Activated naive CD4-positive, alpha-beta T cell treated with anti-CD3 and anti-CD28 coated beads, Interleukin-2, amount 50 U/mL, for 72 hours (primary cell): ENCODE data around the gene SVIP. TPM values are rescaled to one million over a fixed set of nuclear protein-coding genes. Genes with fewer than 3 reads are reported as not detected.
A peak's percentile ranks its signal among the peaks of the same experiment; 100 is the strongest.

ENCODE experiments used
- ATAC-seq, 2 donors: fragments of 150-1000 bp; cut with Tn5 transposase; 2 replicates each; pipeline ENCODE4 v1.10.0; 2021; ENCODE audit warnings: mild to moderate bottlenecking in 2 of 2, moderate library complexity in 2 of 2
- DNase-seq, 2 donors: peaks; one replicate each; pipeline ENCODE4 v3.0.0; 2021 to 2022; ENCODE audit warnings: low spot score in 2 of 2
- H3K27ac Mint-ChIP-seq, 2 donors: one replicate each; pipeline ENCODE4 v1.8.0; 2022; ENCODE audit warnings: mild to moderate bottlenecking in 2 of 2, mixed read lengths in 2 of 2
- H3K36me3 Mint-ChIP-seq, 2 donors: one replicate each; pipeline ENCODE4 v1.8.0; 2022; ENCODE audit warnings: mixed read lengths in 2 of 2
- H3K9me3 Mint-ChIP-seq, 2 donors: one replicate each; pipeline ENCODE4 v1.8.0; 2022; ENCODE audit warnings: mixed read lengths in 2 of 2
- total RNA-seq, 2 donors: library from RNA; stranded (reverse); gene quantifications; one replicate each; pipeline ENCODE4 v1.2.3, GENCODE V29; 2022

Gene SVIP
- total RNA-seq, 2 donors from 2014 or later: 46.6 to 70.2 TPM

DNA sequence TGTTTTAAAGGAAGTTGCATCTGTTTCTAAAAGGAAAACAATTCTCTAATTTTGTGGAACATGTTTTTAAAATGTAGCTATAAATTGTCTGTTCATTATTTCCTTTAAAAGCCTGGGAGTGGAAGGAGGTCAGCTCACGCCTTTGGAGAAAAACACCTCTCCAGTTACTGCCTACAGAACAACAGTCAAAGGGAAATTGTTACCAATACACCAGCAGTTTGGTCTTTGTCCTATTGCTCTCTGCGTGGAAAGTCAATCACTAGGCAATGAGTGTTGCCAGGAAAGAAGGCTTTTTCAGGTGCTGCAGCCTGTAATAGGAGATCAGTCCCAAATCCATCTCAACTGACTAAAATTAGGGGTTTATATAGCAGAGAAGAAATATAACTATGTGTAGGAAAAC is 22.2 kb downstream of the SVIP start:
- Mint-ChIP-seq H3K36me3 (peaks cover 5% of the 10 kb centered on the region in 2 donors), H3K27ac (no peak overlapping the region), H3K9me3 (peaks cover 5 to 8% of the 10 kb centered on the region in 2 donors)
- ATAC-seq (no peak), DNase-seq (no peak)

DNA sequence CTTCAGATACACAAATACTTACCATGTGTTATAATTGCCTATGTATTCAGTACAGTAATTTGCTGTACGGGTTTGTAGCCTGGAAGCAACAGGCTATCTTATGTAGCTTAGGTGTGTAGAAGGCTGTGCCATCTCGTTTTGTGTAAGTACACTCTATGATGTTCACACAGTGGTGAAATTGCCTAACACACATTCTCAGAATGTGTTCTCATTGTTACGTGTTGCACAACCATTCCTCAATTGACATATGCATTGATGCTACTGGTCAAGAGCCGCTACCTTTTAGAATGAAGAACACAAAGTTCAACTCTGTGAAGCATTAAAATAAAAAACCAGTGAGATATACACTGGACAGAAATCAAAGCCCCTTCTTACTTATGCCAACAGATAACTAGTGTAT is 26.7 kb downstream of the SVIP start:
- ATAC-seq (no peak), DNase-seq (no peak)
- Mint-ChIP-seq H3K27ac (no peak overlapping the region), H3K9me3 (no peaks in the 10 kb centered on the region), H3K36me3 (no peaks in the 10 kb centered on the region)

DNA sequence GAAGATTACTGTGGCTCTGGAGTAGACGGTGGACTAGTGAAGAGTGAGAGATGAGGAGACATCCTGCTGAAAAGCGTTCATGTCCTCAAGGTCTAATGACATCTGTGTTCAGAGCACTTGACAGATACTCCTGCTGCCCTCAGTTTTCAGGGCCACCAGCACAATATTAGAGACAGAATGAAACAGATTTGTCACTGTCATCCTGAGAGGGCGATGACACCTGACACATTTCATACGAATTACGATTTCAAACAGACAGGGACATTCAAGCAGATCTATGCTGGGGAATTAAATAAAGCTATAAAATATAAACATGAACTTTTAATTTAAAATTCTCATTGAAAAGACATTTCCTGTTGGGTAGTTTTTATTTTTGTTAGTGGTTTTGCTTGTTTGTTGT is 29.1 kb downstream of the SVIP start:
- no peak for ATAC-seq
- DNase-seq: no peak
- Mint-ChIP-seq H3K27ac (no peak overlapping the region), H3K9me3 (no peaks in the 10 kb centered on the region), H3K36me3 (no peaks in the 10 kb centered on the region)

DNA sequence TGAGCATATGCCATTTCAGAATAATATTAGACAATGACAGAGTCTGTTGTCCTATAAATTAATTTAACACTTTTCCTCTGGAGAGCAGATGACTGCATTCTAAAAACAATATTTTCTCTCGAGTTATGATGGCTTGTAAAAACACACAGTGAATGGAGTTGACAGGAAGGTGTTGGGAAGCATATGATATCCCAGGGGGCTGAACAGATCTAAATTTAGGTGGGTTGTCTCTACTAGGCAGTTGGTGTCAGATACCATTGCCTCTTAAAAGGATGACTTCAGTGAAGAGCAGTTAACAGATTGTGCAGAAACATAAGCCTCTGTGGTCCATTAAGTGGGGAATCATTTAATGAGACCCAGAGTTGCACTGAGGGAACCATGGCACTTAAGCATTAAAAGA is 30.7 kb downstream of the SVIP start:
- Mint-ChIP-seq H3K9me3 (no peaks in the 10 kb centered on the region), H3K27ac (no peak overlapping the region), H3K36me3 (no peaks in the 10 kb centered on the region)
- ATAC-seq: no peak
- DNase-seq: no peak

DNA sequence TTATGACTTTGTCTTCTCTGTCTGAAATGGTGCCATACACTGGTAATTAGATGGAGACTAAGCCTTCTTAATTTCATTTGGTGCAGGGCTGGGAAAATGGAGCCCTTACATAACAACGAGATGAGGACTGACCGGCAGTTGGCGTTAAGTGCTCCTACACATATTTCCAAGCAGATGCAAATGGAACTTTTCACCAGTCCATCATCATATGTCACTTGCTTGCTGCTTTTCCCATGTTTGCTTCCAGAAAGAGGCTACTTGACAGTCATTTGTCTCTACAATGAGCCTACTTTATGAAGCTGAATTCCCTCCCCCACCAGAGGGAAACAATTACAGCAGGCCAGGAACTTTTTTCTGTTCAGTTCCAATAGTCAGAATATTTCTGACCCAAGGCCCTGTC is 32.6 kb downstream of the SVIP start:
- DNase-seq (no peak), ATAC-seq (no peak)
- H3K9me3 Mint-ChIP-seq: no peaks in the 10 kb centered on the region
- no peak overlapping the region for H3K27ac Mint-ChIP-seq
- no peaks in the 10 kb centered on the region for H3K36me3 Mint-ChIP-seq

DNA sequence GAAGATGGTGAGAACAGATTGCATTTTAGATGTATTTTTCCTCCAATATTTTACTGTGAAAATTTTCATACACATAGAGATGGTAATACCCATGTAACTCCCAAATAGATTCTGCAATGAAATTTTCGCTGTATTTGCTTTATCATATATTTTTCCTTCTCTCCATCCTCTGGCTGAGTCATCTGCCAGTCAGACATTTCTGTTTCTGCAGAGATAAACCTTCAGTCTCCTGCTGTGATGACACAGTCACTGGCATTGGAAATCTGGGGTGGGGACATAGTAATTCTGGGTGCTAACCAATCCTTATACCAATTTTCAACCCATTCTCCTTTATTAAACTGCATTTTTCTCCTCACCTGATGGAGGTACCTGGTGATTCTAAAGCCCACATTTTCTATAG is 33.7 kb downstream of the SVIP start:
- no peaks in the 10 kb centered on the region for H3K36me3 Mint-ChIP-seq
- no peak for ATAC-seq

DNA sequence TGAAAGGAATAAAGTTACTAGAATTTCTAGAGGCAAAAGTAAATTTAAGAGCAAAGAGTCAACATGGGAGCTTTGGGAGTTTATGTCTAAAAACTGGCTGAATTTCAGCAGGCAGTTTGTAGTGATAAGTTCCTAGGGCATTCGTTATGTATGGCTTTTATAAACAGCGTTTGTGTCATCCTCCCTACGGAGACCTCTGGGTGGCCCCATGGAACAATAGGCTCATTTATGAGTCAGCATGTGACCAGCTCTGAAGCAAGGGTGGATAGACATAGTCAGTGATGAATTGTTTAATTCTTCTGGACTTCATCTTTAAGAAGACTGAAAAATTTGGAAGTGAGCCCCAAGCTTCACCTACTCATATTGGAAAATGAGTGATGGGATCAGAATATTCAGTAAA is 37.1 kb downstream of the SVIP start:
- ATAC-seq: peak in 1 of 2 donors; percentile 38
- DNase-seq: no peak

More for the DNA sequence above, 33.7 kb downstream of the SVIP start:
- Mint-ChIP-seq H3K27ac (no peak overlapping the region), H3K9me3 (no peaks in the 10 kb centered on the region)
- no peak for DNase-seq

DNA sequence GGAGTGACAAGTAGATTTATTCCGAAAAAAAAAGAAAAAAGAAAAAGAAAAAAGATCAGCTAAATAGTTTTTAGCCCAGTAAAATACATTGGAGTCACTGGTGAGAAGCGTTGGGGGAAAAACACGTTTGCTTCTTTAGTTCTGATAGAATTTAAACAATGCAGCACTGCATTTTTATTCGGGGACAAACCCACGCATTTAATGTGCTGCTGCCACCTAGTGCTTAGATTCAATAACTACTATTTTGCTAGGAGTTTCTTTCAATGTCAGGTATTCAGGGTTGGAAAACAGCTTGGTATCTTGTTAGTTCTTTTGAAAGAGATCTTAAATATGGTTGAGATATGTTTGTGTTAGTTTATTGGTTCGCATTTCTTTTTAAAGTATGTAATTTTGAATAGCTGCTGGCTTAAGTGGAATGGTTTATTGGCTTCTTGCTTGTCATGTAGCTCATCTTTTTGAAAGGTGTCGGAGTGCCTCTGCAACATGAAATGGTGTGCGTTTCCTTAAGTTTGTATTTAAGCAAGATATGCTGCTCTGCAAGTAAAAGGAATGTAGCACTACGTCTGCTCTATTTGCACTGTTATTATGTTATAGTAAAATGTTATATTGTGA is 41.9 kb downstream of the SVIP start:
- no peak overlapping the region for H3K27ac Mint-ChIP-seq

More for the DNA sequence above, 37.1 kb downstream of the SVIP start:
- no peaks in the 10 kb centered on the region for H3K36me3 Mint-ChIP-seq
- no peaks in the 10 kb centered on the region for H3K9me3 Mint-ChIP-seq
- no peak overlapping the region for H3K27ac Mint-ChIP-seq

DNA sequence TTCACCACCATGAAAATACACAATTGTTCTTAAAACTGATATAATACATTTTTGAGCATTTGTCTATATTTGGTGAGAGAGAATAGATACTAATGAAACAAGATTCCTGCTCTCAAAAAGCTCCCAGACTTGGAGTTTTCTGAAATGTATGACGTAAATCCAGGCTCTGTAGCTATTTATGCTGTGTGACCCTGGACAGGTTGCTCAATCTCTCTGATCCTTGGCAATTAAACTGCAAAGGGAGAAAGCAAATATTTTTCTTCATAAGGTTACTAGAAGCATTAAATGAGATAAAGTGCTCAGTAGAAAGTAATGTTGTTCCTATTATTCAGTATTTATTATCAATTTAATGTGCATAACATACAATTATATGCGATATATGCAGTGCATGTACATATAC is 42.5 kb downstream of the SVIP start:
- no peaks in the 10 kb centered on the region for H3K9me3 Mint-ChIP-seq
- H3K27ac Mint-ChIP-seq: no peak overlapping the region
- ATAC-seq (no peak), DNase-seq (no peak)
- H3K36me3 Mint-ChIP-seq: no peaks in the 10 kb centered on the region

More for the DNA sequence above, 41.9 kb downstream of the SVIP start:
- no peaks in the 10 kb centered on the region for H3K9me3 Mint-ChIP-seq
- no peaks in the 10 kb centered on the region for H3K36me3 Mint-ChIP-seq
- ATAC-seq: peak in 1 of 2 donors; percentile 64
- DNase-seq: peak in 1 of 2 donors; percentile 20

DNA sequence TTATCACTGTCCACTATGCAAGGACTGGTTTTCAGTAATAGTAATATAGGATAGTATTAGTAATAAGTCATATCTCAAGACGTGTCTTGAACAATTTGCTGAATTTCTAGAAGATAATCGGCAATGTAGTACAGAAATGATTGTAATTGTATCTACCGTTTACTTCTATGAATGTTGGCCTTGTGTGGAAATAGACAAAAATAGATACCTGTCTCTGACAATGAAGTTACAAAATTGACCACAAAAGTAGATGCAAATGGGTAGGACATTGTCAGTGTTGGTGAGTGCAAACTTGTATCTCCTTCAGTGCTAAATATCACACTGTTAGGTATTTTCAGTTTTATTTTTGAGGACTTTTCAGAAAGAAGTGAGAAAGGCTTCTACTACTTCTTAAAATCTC is 43.1 kb downstream of the SVIP start:
- ATAC-seq: no peak
- Mint-ChIP-seq H3K36me3 (no peaks in the 10 kb centered on the region), H3K9me3 (no peaks in the 10 kb centered on the region), H3K27ac (no peak overlapping the region)
- DNase-seq: no peak

DNA sequence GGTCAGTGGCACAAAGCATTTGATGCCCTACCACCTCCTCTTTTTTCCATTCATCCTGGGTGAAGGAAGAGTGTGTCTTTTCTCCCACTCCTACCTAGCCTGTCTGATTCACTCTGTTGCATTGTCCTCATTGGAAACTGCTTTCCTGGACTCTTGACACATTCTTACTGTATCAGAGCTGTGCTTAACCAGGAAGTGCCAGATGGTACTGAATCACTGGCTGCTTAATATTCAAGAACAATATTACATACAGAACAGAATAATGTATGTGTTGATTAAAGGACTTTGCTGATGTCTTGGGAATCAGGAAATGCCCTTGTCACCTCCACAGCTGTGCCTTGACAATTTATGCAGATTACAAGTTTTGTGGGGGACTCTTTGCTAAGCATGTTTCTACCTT is 44.4 kb downstream of the SVIP start:
- Mint-ChIP-seq H3K9me3 (no peaks in the 10 kb centered on the region), H3K27ac (no peak overlapping the region)
- no peak for ATAC-seq

DNA sequence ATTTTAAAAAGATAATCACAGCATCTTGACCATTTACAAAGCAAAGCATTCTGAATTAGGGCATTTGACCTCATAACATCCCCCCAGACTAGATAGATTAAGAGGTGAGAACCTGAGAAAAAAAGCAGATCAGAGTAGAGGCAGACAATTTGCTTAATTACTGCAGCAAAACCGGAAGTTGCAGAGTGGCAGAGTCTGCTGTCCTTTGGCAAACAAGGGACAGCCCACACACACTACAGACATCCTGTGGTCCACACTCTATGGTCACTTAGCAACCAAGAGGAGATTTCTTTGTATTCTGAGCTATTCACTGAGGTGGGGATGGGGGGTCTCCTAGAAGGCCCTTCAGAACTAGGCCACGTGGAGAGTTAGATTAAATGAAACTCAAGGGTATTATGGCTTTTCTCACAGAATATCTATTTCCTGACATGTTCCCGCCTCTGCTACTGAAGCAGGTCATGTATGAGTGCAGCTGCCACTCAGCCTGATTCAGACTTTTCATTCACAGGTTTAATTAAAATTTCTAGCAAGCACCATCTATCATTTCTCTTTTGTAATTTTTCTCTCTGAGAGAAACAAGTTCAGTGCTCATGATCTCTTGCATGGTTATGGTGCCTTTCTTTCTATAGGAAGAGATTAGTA is 48.5 kb downstream of the SVIP start:
- DNase-seq: no peak
- ATAC-seq: no peak
- Mint-ChIP-seq H3K36me3 (no peaks in the 10 kb centered on the region), H3K9me3 (no peaks in the 10 kb centered on the region), H3K27ac (no peak overlapping the region)

More for the DNA sequence above, 44.4 kb downstream of the SVIP start:
- H3K36me3 Mint-ChIP-seq: no peaks in the 10 kb centered on the region
- no peak for DNase-seq

DNA sequence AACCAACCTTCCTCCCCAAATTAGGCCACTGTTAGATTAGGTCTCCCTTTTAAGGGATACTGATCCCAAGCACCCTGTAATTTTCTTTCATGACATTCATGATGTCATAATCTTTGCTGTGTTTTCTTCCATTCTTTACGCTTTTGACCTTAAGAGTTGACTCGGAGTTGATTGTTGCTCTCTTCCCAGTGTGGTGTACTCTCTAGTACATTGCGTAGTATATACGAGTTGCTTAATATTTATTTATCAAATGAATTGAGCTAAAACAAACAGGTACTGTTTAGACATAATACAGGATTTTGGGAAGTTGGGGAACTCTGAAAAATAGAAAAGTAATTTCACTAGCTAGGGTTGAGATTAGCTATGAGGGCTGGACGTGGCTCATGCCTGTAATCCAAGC is 49.8 kb downstream of the SVIP start:
- Mint-ChIP-seq H3K9me3 (no peaks in the 10 kb centered on the region), H3K27ac (no peak overlapping the region), H3K36me3 (no peaks in the 10 kb centered on the region)
- no peak for DNase-seq
- no peak for ATAC-seq

DNA sequence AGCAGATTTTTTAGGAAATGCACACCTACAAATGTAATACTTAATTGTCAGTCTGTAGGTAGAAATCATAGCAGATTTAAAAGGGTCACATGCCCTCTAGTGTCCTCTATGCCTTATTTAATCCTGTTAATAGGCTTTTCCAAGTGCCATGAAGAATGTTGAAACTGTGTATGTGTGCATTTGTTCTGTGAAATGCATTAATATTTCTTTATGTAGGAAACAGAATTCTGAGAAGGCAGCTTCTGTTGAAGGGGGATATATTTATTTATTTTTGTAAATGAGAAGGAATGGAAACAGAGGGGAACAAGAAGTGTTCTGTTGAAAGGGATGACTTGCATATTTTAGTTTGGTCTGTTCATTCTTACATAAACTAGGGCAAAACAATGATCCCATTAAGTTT is 51.0 kb downstream of the SVIP start:
- Mint-ChIP-seq H3K9me3 (no peaks in the 10 kb centered on the region), H3K27ac (no peak overlapping the region), H3K36me3 (no peaks in the 10 kb centered on the region)
- no peak for DNase-seq
- ATAC-seq: no peak

DNA sequence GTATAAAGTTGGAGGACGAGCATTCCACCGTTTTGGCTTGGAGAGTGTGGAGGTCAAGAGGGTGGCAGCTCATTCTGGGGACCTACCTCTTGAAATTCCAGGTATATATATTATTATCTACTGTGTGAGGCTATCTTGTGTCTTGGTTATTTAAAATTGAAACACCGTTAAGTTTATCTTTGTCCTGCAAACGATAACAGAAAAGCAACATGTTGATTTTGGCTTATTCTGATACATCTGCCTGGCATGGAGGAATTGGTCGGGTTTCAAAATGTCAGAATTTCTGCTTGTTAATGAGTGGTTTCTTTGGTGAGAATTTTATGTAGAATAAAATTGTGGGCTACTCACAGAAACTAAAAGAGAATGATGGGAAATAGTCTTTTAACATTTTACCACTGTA is 54.4 kb downstream of the SVIP start:
- ATAC-seq (no peak), DNase-seq (no peak)
- no peak overlapping the region for H3K27ac Mint-ChIP-seq
- H3K9me3 Mint-ChIP-seq: no peaks in the 10 kb centered on the region
- no peaks in the 10 kb centered on the region for H3K36me3 Mint-ChIP-seq

DNA sequence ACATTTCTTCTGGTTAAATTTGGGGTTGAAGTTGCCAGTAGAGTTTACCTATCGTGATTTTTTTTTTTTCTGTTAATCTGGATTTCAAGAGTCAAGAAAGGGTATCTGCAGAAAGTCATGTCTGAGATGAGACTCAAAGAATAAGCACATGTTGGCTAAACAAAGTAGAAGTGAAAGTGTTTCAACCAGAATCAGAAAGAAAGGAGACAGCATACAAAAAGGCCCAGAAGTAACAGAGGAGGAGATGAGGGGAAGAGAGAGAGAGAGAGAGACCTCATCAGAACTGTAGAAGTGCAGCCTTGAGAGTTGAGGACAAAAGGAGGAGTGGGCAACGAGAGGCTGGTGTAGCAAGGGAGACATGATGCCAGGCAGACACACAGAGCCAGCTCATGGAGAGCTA is 54.9 kb downstream of the SVIP start:
- no peak for DNase-seq
- peak overlapping the region; percentile 15 to 29 for H3K27ac Mint-ChIP-seq
- ATAC-seq: no peak
- H3K36me3 Mint-ChIP-seq: no peaks in the 10 kb centered on the region
- no peaks in the 10 kb centered on the region for H3K9me3 Mint-ChIP-seq

DNA sequence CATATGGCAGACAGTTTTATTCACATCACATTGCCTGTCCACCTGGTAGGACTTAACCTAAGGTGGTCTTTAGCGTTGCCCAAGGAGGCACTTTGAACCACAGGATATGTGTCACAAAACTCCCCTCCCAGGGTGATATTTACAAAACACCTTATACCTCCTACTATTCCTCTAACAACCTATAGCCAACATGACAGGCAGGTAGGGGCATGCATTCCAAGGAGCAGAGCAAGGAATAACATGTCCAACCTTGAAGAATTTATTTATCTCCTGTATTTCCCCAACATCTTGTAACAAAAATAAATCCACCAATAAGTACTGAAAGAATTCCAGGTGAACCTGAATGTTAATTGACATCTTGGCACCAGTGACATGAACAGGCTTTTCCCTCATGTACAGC is 60.5 kb downstream of the SVIP start:
- DNase-seq: no peak
- no peaks in the 10 kb centered on the region for H3K36me3 Mint-ChIP-seq
- no peaks in the 10 kb centered on the region for H3K9me3 Mint-ChIP-seq
- H3K27ac Mint-ChIP-seq: no peak overlapping the region
- no peak for ATAC-seq
